ENCODE results near the gene PLAAT1. TPM values are rescaled to one million over a fixed set of nuclear protein-coding genes. Genes with fewer than 3 reads are reported as not detected.

The PLAAT1 gene
- total and polyA plus RNA-seq, 11 donors, result 3.9 to 11.4 (median 7.0) TPM

- TF ChIP-seq POLR2A (IDR thresholded peaks at IDR 0.05), result no peak
- TF ChIP-seq, protein P1, sequence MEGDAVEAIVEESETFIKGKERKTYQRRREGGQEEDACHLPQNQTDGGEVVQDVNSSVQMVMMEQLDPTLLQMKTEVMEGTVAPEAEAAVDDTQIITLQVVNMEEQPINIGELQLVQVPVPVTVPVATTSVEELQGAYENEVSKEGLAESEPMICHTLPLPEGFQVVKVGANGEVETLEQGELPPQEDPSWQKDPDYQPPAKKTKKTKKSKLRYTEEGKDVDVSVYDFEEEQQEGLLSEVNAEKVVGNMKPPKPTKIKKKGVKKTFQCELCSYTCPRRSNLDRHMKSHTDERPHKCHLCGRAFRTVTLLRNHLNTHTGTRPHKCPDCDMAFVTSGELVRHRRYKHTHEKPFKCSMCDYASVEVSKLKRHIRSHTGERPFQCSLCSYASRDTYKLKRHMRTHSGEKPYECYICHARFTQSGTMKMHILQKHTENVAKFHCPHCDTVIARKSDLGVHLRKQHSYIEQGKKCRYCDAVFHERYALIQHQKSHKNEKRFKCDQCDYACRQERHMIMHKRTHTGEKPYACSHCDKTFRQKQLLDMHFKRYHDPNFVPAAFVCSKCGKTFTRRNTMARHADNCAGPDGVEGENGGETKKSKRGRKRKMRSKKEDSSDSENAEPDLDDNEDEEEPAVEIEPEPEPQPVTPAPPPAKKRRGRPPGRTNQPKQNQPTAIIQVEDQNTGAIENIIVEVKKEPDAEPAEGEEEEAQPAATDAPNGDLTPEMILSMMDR (IDR thresholded peaks at IDR 0.05), result no peak
- Histone ChIP-seq H3K27me3 (peaks cover 0 to 5% (median 0%) of the 10 kb centered on the region in 9 donors), H3K4me1 (peaks cover 0 to 7% (median 0%) of the 10 kb centered on the region in 12 donors), H3K4me3 (no peak overlapping the region), H3K36me3 (no peaks in the 10 kb centered on the region), H3K9me3 (no peaks in the 10 kb centered on the region), H3K27ac (no peak overlapping the region)
- ATAC-seq, result no peak
- DNase-seq, result no peak
- intact Hi-C loops (cut with DNase I), result no loop called here
- WGBS, 4 donors, result 31 to 40% (median 36%) methylated on average over 5 of the region's 5 CpGs
These were observed 33.4 kb upstream of the PLAAT1 start for GRCh38 chr3:193207290-193208273.

DNA sequence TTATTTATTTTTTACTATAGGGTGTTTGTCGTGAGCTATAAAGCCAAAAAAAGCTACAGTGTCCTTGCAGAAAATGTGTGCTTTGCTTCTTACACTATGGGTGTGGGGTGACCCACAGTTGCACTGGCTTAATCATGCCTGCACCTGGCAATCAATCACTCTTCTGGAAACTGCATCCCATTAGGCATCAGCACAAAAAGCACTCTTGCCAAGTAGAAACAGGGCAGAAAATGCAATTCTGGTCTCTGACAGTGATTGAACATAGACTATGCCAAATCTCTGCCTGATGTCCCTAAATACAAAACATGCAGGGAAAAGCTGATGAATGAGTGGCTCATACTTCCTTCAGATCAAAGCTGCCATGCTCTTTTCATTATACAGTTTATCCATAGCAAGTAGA, 30.4 kb upstream of the PLAAT1 start:
- no peak for TF ChIP-seq POLR2A (IDR thresholded peaks at IDR 0.05)
- TF ChIP-seq, protein P1 (IDR thresholded peaks at IDR 0.05), result no peak
- WGBS, 4 donors, result 85 to 91% (median 87%) methylated on average over 1 of the region's 1 CpG

GRCh38 chr3:193211173-193211572, 29.8 kb upstream of the PLAAT1 start:
- no peak for ATAC-seq
- no peak for DNase-seq
- TF ChIP-seq, protein P1 (IDR thresholded peaks at IDR 0.05), result no peak
- no peak for TF ChIP-seq POLR2A (IDR thresholded peaks at IDR 0.05)
- Histone ChIP-seq H3K4me1 (peaks cover 0 to 7% (median 0%) of the 10 kb centered on the region in 12 donors), H3K9me3 (no peaks in the 10 kb centered on the region), H3K4me3 (no peak overlapping the region), H3K36me3 (no peaks in the 10 kb centered on the region), H3K27me3 (peaks cover 0 to 5% (median 0%) of the 10 kb centered on the region in 9 donors), H3K27ac (no peak overlapping the region)
- 83 to 91% (median 84%) methylated on average over 2 of the region's 2 CpGs for WGBS, 4 donors
- intact Hi-C loops (cut with DNase I), result no loop called here

More for the DNA sequence above, 30.4 kb upstream of the PLAAT1 start:
- H3K9me3 ChIP-seq, result no peaks in the 10 kb centered on the region
- H3K36me3 ChIP-seq, result no peaks in the 10 kb centered on the region
- DNase-seq (no peak), ATAC-seq (no peak)
- H3K4me1 ChIP-seq, result peaks cover 0 to 7% (median 0%) of the 10 kb centered on the region in 12 donors
- peaks cover 0 to 5% (median 0%) of the 10 kb centered on the region in 9 donors for H3K27me3 ChIP-seq
- intact Hi-C loops (cut with DNase I), result no loop called here
- no peak overlapping the region for H3K4me3 ChIP-seq
- no peak overlapping the region for H3K27ac ChIP-seq

DNA sequence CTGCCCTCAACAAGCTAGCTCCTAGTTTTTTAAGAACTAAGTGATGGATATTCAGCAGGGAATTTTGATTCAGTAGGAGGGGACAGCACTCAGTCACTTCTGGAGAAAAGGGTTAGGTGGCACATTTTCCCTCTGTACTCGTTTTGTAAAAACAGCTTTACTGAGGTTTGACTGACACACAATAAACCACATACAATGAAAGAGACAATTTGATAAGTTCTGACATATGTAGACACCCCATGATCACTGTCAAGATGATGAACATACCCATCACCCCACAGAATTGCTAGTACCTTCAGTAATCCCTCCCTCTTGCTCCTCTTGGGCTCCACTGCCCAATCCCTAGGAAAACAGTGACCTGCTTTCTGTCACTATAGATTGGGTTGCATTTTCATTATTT, 29.0 kb upstream of the PLAAT1 start:
- whole genome bisulfite sequencing, 4 donors, result 50 to 73% (median 61%) methylated on average over 1 of the region's 1 CpG
- intact Hi-C loops (cut with DNase I), result no loop called here
- H3K27me3 ChIP-seq, result peaks cover 0 to 5% (median 0%) of the 10 kb centered on the region in 9 donors
- ATAC-seq, result no peak
- H3K9me3 ChIP-seq, result no peaks in the 10 kb centered on the region
- no peak for DNase-seq
- H3K4me1 ChIP-seq, result peaks cover 0 to 7% (median 0%) of the 10 kb centered on the region in 12 donors
- no peak overlapping the region for H3K27ac ChIP-seq
- no peak overlapping the region for H3K4me3 ChIP-seq
- H3K36me3 ChIP-seq, result no peaks in the 10 kb centered on the region
- no peak for TF ChIP-seq POLR2A (IDR thresholded peaks at IDR 0.05)
- TF ChIP-seq, protein P1 (IDR thresholded peaks at IDR 0.05), result no peak

Measured in heart left ventricle (tissue), 16 donors.